GM23338 (cell line): ENCODE data around the gene CNGA1. TPM values are rescaled to one million over a fixed set of nuclear protein-coding genes. Genes with fewer than 3 reads are reported as not detected.

Source experiments
- ATAC-seq: fragments of 200-7000 bp; cut with Tn5 transposase; 3 replicates; pipeline ENCODE4 v1.9.1; 2020
- DNase-seq: peaks from one replicate; pipeline ENCODE4 v3.0.0-alpha.2; 2015; ENCODE audit warnings: low spot score
- H2AFZ ChIP-seq: fragments of 200-600 bp; sonication (generic); 2 replicates; pipeline ENCODE4 v1.8.0; 2016; ENCODE audit warnings: antibody characterized with exemption, mild to moderate bottlenecking, moderate library complexity
- H3F3A ChIP-seq: fragments of 200-600 bp; sonication (generic); replicated peaks from 2 replicates; pipeline ENCODE4 v1.8.0; 2017; ENCODE audit warnings: antibody characterized with exemption, mixed run types, low read depth
- H3K27ac ChIP-seq: fragments of 200-600 bp; sonication (generic); 2 replicates; pipeline ENCODE4 v1.6.1; 2016; ENCODE audit warnings: low read depth
- H3K27me3 ChIP-seq: fragments of 200-600 bp; sonication (generic); 2 replicates; pipeline ENCODE4 v1.8.0; 2016; ENCODE audit warnings: mild to moderate bottlenecking, mixed run types, moderate library complexity; ENCODE audit not compliant: insufficient read depth
- H3K36me3 ChIP-seq: fragments of 200-600 bp; sonication (generic); 2 replicates; pipeline ENCODE4 v1.8.0; 2016; ENCODE audit warnings: mild to moderate bottlenecking; ENCODE audit not compliant: insufficient read depth
- H3K4me1 ChIP-seq: fragments of 200-600 bp; sonication (generic); 2 replicates; pipeline ENCODE4 v1.8.0; 2016; ENCODE audit warnings: mild to moderate bottlenecking, moderate library complexity; ENCODE audit not compliant: insufficient read depth
- H3K4me2 ChIP-seq: fragments of 200-600 bp; sonication (generic); 2 replicates; pipeline ENCODE4 v1.7.1; 2017; ENCODE audit warnings: mixed run types
- H3K4me3 ChIP-seq: fragments of 200-600 bp; sonication (generic); 2 replicates; pipeline ENCODE4 v1.6.1; 2016; ENCODE audit warnings: mixed run types
- H3K79me2 ChIP-seq: fragments of 200-600 bp; sonication (generic); replicated peaks from 2 replicates; pipeline ENCODE4 v1.8.0; 2017; ENCODE audit warnings: mild to moderate bottlenecking; ENCODE audit not compliant: insufficient read depth
- H3K9me2 ChIP-seq: fragments of 200-600 bp; sonication (generic); 2 replicates; pipeline ENCODE4 v1.8.0; 2017; ENCODE audit not compliant: insufficient read depth
- H4K20me1 ChIP-seq: fragments of 200-600 bp; sonication (generic); replicated peaks from 2 replicates; pipeline ENCODE4 v1.8.0; 2017; ENCODE audit warnings: mild to moderate bottlenecking; ENCODE audit not compliant: insufficient read depth
- H3K27ac Mint-ChIP-seq: 2 replicates; pipeline ENCODE4 v1.8.0; 2020; ENCODE audit warnings: inconsistent platforms, mild to moderate bottlenecking, moderate library complexity, mixed read lengths
- H3K27me3 Mint-ChIP-seq: 3 replicates; pipeline ENCODE4 v1.8.0; 2022; ENCODE audit warnings: low read depth, mild to moderate bottlenecking, moderate library complexity, mixed read lengths, inconsistent platforms; ENCODE audit not compliant: insufficient read depth, poor library complexity
- H3K36me3 Mint-ChIP-seq: 3 replicates; pipeline ENCODE4 v1.8.0; 2021; ENCODE audit warnings: low read depth, mild to moderate bottlenecking, inconsistent platforms, moderate library complexity, mixed read lengths
- H3K4me1 Mint-ChIP-seq: 3 replicates; pipeline ENCODE4 v1.8.0; 2020; ENCODE audit warnings: mild to moderate bottlenecking, inconsistent platforms, mixed read lengths
- H3K4me3 Mint-ChIP-seq: 3 replicates; pipeline ENCODE4 v1.8.0; 2021; ENCODE audit warnings: moderate library complexity, mild to moderate bottlenecking, inconsistent platforms, mixed read lengths
- H3K9me3 Mint-ChIP-seq: 3 replicates; pipeline ENCODE4 v1.8.0; 2020; ENCODE audit warnings: moderate library complexity, mild to moderate bottlenecking, inconsistent platforms, mixed read lengths
- CREB1 ChIP-seq: fragments of 250-450 bp; sonication (Bioruptor Pico); IDR thresholded peaks from 2 replicates; pipeline ENCODE4 v1.5.0; 2020; ENCODE audit warnings: low read depth, mild to moderate bottlenecking, moderate library complexity
- EZH2 ChIP-seq: fragments of 200-600 bp; sonication (generic); IDR thresholded peaks from one replicate; pipeline ENCODE4 v1.8.0; 2017; ENCODE audit warnings: antibody characterized with exemption, mild to moderate bottlenecking, low read depth; ENCODE audit not compliant: unreplicated experiment
- EZH2phosphoT487 ChIP-seq: fragments of 200-600 bp; sonication (generic); IDR thresholded peaks from one replicate; pipeline ENCODE4 v1.8.1; 2018; ENCODE audit warnings: antibody characterized with exemption; ENCODE audit not compliant: unreplicated experiment
- JUNB ChIP-seq: IDR thresholded peaks from one replicate; pipeline ENCODE4 v1.6.1; 2016; ENCODE audit warnings: antibody characterized with exemption; ENCODE audit not compliant: unreplicated experiment
- NANOG ChIP-seq: IDR thresholded peaks from 2 replicates; pipeline ENCODE4 v1.6.1; 2016; ENCODE audit warnings: antibody characterized with exemption, borderline replicate concordance
- POLR2AphosphoS5 ChIP-seq: IDR thresholded peaks from 2 replicates; pipeline ENCODE4 v1.6.1; 2016; ENCODE audit warnings: antibody characterized with exemption, low read depth
- ZNF331 ChIP-seq: fragments of 250-450 bp; sonication (Bioruptor Pico); IDR thresholded peaks from 2 replicates; pipeline ENCODE4 v1.5.0; 2020; ENCODE audit warnings: low read depth, mild to moderate bottlenecking, moderate library complexity
- polyA plus RNA-seq: library from polyadenylated mRNA; unstranded; fragments of >200 nt; fragmentation: Nextera tagmentation; extraction: Ambion mirVana; gene quantifications from 2 replicates; pipeline ENCODE4 v1.2.1, GENCODE V29; 2016
- total RNA-seq: library from RNA; depleted of rRNA; stranded (reverse); fragments of >200 nt; shearing (Covaris generic); gene quantifications from 2 replicates; pipeline ENCODE4 v1.2.3, GENCODE V29; 2014
- TF ChIP-seq, protein P1 (sequence below): fragments of 250-450 bp; sonication (Bioruptor Pico); IDR thresholded peaks from 2 replicates; pipeline ENCODE4 v1.5.0; 2020; ENCODE audit warnings: mild to moderate bottlenecking, moderate library complexity
- TF ChIP-seq, protein P2 (sequence below): IDR thresholded peaks from 2 replicates; pipeline ENCODE4 v1.6.1; 2016; ENCODE audit warnings: antibody characterized with exemption

CNGA1 gene
- total and polyA plus RNA-seq, 2 experiments from 2014 or later: 3.3 to 4.9 TPM

DNA sequence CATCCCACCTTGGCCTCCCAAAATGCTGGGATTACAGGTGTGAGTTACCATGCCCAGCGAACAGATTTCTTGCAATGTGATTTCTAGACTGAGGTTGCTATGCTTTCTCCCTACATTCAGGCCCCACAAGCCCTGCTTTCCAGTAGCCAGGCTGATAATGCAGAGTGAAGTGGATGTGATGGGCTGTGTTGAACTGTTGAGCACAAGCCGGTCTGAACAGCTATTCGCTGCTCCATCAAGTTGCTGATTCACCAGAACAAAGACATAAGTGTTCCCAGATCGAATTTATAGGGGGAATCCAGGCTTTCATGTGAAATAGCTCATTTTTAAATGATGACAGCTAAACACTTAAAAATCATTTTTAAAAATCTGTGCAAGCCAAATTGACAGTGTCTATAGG is 8.0 kb upstream of the CNGA1 start (continued):
- TF ChIP-seq, protein P1, sequence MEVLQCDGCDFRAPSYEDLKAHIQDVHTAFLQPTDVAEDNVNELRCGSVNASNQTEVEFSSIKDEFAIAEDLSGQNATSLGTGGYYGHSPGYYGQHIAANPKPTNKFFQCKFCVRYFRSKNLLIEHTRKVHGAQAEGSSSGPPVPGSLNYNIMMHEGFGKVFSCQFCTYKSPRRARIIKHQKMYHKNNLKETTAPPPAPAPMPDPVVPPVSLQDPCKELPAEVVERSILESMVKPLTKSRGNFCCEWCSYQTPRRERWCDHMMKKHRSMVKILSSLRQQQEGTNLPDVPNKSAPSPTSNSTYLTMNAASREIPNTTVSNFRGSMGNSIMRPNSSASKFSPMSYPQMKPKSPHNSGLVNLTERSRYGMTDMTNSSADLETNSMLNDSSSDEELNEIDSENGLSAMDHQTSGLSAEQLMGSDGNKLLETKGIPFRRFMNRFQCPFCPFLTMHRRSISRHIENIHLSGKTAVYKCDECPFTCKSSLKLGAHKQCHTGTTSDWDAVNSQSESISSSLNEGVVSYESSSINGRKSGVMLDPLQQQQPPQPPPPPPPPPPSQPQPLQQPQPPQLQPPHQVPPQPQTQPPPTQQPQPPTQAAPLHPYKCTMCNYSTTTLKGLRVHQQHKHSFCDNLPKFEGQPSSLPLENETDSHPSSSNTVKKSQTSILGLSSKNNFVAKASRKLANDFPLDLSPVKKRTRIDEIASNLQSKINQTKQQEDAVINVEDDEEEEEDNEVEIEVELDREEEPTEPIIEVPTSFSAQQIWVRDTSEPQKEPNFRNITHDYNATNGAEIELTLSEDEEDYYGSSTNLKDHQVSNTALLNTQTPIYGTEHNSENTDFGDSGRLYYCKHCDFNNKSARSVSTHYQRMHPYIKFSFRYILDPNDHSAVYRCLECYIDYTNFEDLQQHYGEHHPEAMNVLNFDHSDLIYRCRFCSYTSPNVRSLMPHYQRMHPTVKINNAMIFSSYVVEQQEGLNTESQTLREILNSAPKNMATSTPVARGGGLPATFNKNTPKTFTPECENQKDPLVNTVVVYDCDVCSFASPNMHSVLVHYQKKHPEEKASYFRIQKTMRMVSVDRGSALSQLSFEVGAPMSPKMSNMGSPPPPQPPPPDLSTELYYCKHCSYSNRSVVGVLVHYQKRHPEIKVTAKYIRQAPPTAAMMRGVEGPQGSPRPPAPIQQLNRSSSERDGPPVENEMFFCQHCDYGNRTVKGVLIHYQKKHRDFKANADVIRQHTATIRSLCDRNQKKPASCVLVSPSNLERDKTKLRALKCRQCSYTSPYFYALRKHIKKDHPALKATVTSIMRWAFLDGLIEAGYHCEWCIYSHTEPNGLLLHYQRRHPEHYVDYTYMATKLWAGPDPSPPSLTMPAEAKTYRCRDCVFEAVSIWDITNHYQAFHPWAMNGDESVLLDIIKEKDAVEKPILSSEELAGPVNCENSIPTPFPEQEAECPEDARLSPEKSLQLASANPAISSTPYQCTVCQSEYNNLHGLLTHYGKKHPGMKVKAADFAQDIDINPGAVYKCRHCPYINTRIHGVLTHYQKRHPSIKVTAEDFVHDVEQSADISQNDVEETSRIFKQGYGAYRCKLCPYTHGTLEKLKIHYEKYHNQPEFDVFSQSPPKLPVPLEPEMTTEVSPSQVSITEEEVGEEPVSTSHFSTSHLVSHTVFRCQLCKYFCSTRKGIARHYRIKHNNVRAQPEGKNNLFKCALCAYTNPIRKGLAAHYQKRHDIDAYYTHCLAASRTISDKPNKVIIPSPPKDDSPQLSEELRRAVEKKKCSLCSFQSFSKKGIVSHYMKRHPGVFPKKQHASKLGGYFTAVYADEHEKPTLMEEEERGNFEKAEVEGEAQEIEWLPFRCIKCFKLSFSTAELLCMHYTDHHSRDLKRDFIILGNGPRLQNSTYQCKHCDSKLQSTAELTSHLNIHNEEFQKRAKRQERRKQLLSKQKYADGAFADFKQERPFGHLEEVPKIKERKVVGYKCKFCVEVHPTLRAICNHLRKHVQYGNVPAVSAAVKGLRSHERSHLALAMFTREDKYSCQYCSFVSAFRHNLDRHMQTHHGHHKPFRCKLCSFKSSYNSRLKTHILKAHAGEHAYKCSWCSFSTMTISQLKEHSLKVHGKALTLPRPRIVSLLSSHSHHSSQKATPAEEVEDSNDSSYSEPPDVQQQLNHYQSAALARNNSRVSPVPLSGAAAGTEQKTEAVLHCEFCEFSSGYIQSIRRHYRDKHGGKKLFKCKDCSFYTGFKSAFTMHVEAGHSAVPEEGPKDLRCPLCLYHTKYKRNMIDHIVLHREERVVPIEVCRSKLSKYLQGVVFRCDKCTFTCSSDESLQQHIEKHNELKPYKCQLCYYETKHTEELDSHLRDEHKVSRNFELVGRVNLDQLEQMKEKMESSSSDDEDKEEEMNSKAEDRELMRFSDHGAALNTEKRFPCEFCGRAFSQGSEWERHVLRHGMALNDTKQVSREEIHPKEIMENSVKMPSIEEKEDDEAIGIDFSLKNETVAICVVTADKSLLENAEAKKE: no peak

DNA sequence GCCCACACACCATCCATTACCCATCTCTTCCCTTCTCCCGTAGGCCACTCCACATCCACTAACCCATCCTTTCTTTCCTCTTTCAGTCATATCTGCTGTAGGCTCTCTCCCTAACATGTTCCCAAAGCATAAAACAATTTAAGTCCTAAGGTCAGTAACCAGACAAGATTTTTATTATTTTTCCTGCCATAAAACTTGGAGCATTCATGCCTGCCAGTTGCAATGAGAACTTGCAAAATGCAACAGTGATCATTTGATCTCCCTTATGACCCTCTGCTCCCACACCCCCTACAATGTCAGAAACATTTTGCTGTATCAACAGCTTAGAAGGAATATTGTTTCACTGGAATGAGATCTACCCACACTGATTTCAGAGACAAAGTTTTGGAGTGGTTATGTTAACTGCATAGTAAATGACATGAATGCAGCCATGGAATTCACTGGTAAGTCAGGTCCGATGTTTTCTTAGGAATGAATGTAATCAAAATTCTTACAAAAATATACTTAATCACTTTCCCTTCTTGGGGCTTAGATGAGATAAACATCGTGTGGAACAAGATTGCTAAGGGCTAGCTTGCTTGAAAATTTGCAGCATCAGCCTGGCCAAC is 5.8 kb upstream of the CNGA1 start:
- Histone ChIP-seq H2AFZ (no peak overlapping the region), H3K4me1 (peaks cover 6% of the 10 kb centered on the region), H3K27ac (no peak overlapping the region), H3K4me3 (no peak overlapping the region), H3K4me2 (no peak overlapping the region), H3F3A (no peaks in the 10 kb centered on the region), H3K36me3 (no peaks in the 10 kb centered on the region), H3K27me3 (peaks cover 13% of the 10 kb centered on the region), H3K79me2 (peaks cover 12% of the 10 kb centered on the region), H3K9me2 (no peaks in the 10 kb centered on the region), H4K20me1 (peaks cover 7% of the 10 kb centered on the region)
- H3K36me3 Mint-ChIP-seq: peaks cover 4% of the 10 kb centered on the region; the same call in 2 of the 3 replicates
- no peak overlapping the region for H3K27ac Mint-ChIP-seq
- peaks cover 7% of the 10 kb centered on the region for H3K27me3 Mint-ChIP-seq
- no peaks in the 10 kb centered on the region for H3K9me3 Mint-ChIP-seq
- ATAC-seq (no peak), DNase-seq (no peak)
- peaks cover 13% of the 10 kb centered on the region; the same call in 2 of the 3 replicates for H3K4me1 Mint-ChIP-seq
- no peak overlapping the region for H3K4me3 Mint-ChIP-seq
- TF ChIP-seq, protein P1: no peak
- TF ChIP-seq ZNF331 (no peak), POLR2AphosphoS5 (no peak), NANOG (no peak), JUNB (no peak), CREB1 (CRISPR knock-in tag) (no peak), EZH2 (no peak), EZH2phosphoT487 (no peak)
- TF ChIP-seq, protein P2, sequence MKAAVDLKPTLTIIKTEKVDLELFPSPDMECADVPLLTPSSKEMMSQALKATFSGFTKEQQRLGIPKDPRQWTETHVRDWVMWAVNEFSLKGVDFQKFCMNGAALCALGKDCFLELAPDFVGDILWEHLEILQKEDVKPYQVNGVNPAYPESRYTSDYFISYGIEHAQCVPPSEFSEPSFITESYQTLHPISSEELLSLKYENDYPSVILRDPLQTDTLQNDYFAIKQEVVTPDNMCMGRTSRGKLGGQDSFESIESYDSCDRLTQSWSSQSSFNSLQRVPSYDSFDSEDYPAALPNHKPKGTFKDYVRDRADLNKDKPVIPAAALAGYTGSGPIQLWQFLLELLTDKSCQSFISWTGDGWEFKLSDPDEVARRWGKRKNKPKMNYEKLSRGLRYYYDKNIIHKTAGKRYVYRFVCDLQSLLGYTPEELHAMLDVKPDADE: no peak
